ENCODE data around the gene ITGAX.

Gene ITGAX

GRCh38 chr16:31350275-31351005 is 4.5 kb upstream of the ITGAX start:
- TF ChIP-seq CTCF (IDR thresholded peaks at IDR 0.05; ENCODE audit: low read depth, low read length, missing control alignments), result no peak
- H3K4me3 ChIP-seq (ENCODE audit: low read depth, low read length), result no peak overlapping the region
- no peak for DNase-seq (ENCODE audit: low read depth)

GRCh38 chr16:31351246-31351941 is 3.6 kb upstream of the ITGAX start:
- no peak for TF ChIP-seq CTCF (IDR thresholded peaks at IDR 0.05; ENCODE audit: low read depth, low read length, missing control alignments)
- peak overlapping the region; percentile 1; the same call in 1 of the 2 replicates for H3K4me3 ChIP-seq (ENCODE audit: low read depth, low read length)
- DNase-seq (ENCODE audit: low read depth), result no peak

- H3K4me3 ChIP-seq (ENCODE audit: low read depth, low read length), result peak overlapping the region; percentile 1
- TF ChIP-seq CTCF (IDR thresholded peaks at IDR 0.05; ENCODE audit: low read depth, low read length, missing control alignments), result no peak
- no peak for DNase-seq (ENCODE audit: low read depth)
Observed at GRCh38 chr16:31351942-31352325, 3.0 kb upstream of the ITGAX start.

- no peak for TF ChIP-seq CTCF (IDR thresholded peaks at IDR 0.05; ENCODE audit: low read depth, low read length, missing control alignments)
- DNase-seq (ENCODE audit: low read depth), result no peak
Observed at GRCh38 chr16:31352376-31353115, 2.4 kb upstream of the ITGAX start.

GRCh38 chr16:31355431-31356100 is 590 bp downstream of the ITGAX start:
- no peak for DNase-seq (ENCODE audit: low read depth)
- peak overlapping the region; percentile 39 for H3K4me3 ChIP-seq (ENCODE audit: low read depth, low read length)
- TF ChIP-seq CTCF (IDR thresholded peaks at IDR 0.05; ENCODE audit: low read depth, low read length, missing control alignments), result no peak

More at GRCh38 chr16:31352376-31353115, 2.4 kb upstream of the ITGAX start:
- no peak overlapping the region for H3K4me3 ChIP-seq (ENCODE audit: low read depth, low read length)

GRCh38 chr16:31356566-31357323 is 1.8 kb downstream of the ITGAX start:
- no peak for DNase-seq (ENCODE audit: low read depth)
- H3K4me3 ChIP-seq (ENCODE audit: low read depth, low read length), result no peak overlapping the region
- no peak for TF ChIP-seq CTCF (IDR thresholded peaks at IDR 0.05; ENCODE audit: low read depth, low read length, missing control alignments)
